Large intestine (tissue), 3 donors: Measurements from ENCODE around the gene DMC1. TPM values are rescaled to one million over a fixed set of nuclear protein-coding genes. Genes with fewer than 3 reads are reported as not detected.

Experiments
- DNase-seq, 2 donors: peaks; one replicate each; pipeline versions ENCODE4 v3.0.0 to v3.0.0-alpha.2; 2013
- H3K27ac ChIP-seq: one replicate; pipeline ENCODE4 v1.5.1; 2013; ENCODE audit warnings: low read length
- H3K27me3 ChIP-seq: 2 replicates; pipeline ENCODE4 v1.6.1; 2013; ENCODE audit warnings: low read length; ENCODE audit not compliant: control insufficient read depth, insufficient read depth
- H3K36me3 ChIP-seq: 2 replicates; pipeline ENCODE4 v1.6.1; 2013; ENCODE audit warnings: low read length; ENCODE audit not compliant: control insufficient read depth, insufficient read depth
- H3K4me1 ChIP-seq: one replicate; pipeline ENCODE4 v1.6.1; 2013; ENCODE audit warnings: low read length; ENCODE audit not compliant: control insufficient read depth, insufficient read depth
- H3K4me3 ChIP-seq: one replicate; pipeline ENCODE4 v1.5.1; 2013; ENCODE audit warnings: low read length
- H3K9me3 ChIP-seq: one replicate; pipeline ENCODE4 v1.6.1; 2013; ENCODE audit warnings: mild to moderate bottlenecking, low read depth, low read length, moderate library complexity; ENCODE audit not compliant: control insufficient read depth
- WGBS: methylation state at CpG from one replicate; pipeline ENCODE4 v1.1.5; 2013; ENCODE audit warnings: low lambda C conversion rate; ENCODE audit not compliant: insufficient coverage; 5-methylcytosine and 5-hydroxymethylcytosine counted together
- polyA plus RNA-seq: library from polyadenylated mRNA; unstranded; fragments of 120-200 nt; gene quantifications from one replicate; pipeline ENCODE4 v1.2.1, GENCODE V29; 2013

Gene DMC1
- polyA plus RNA-seq, 1 donor: 1.9 TPM

GRCh38 chr22:38567531-38568285 is 2.3 kb downstream of the DMC1 start:
- H3K27me3 ChIP-seq: no peaks in the 10 kb centered on the region
- H3K4me3 ChIP-seq: no peak overlapping the region
- no peak overlapping the region for H3K27ac ChIP-seq
- no peaks in the 10 kb centered on the region for H3K36me3 ChIP-seq
- peaks cover 5% of the 10 kb centered on the region for H3K4me1 ChIP-seq
- no peak for DNase-seq
- H3K9me3 ChIP-seq: peaks cover 2% of the 10 kb centered on the region
- WGBS: 89% methylated on average over 3 of the region's 7 CpGs

- Histone ChIP-seq H3K27me3 (no peaks in the 10 kb centered on the region), H3K4me1 (peaks cover 5% of the 10 kb centered on the region), H3K27ac (no peak overlapping the region), H3K9me3 (peaks cover 2% of the 10 kb centered on the region), H3K36me3 (no peaks in the 10 kb centered on the region), H3K4me3 (no peak overlapping the region)
- no CpG with 5 or more reads among the region's 3 CpGs for WGBS
- no peak for DNase-seq
These were observed 3.1 kb downstream of the DMC1 start for GRCh38 chr22:38566726-38567504.

- DNase-seq: no peak
- Histone ChIP-seq H3K27me3 (no peaks in the 10 kb centered on the region), H3K27ac (no peak overlapping the region), H3K4me1 (peaks cover 5% of the 10 kb centered on the region), H3K36me3 (no peaks in the 10 kb centered on the region), H3K9me3 (peaks cover 2% of the 10 kb centered on the region), H3K4me3 (no peak overlapping the region)
- no CpG with 5 or more reads among the region's 1 CpG for WGBS
These were observed 4.5 kb downstream of the DMC1 start for GRCh38 chr22:38565441-38565840.

GRCh38 chr22:38564669-38565068 is 5.3 kb downstream of the DMC1 start:
- Histone ChIP-seq H3K4me3 (no peak overlapping the region), H3K4me1 (peaks cover 2% of the 10 kb centered on the region), H3K36me3 (no peaks in the 10 kb centered on the region), H3K27ac (no peak overlapping the region), H3K9me3 (peaks cover 2% of the 10 kb centered on the region), H3K27me3 (no peaks in the 10 kb centered on the region)
- no peak for DNase-seq
- no CpG with 5 or more reads among the region's 2 CpGs for WGBS

GRCh38 chr22:38554281-38554680 is 15.7 kb downstream of the DMC1 start:
- Histone ChIP-seq H3K9me3 (no peaks in the 10 kb centered on the region), H3K4me1 (no peaks in the 10 kb centered on the region), H3K36me3 (no peaks in the 10 kb centered on the region), H3K27ac (no peak overlapping the region), H3K27me3 (no peaks in the 10 kb centered on the region), H3K4me3 (no peak overlapping the region)
- DNase-seq: no peak
- no CpG with 5 or more reads among the region's 3 CpGs for WGBS

- Histone ChIP-seq H3K36me3 (no peaks in the 10 kb centered on the region), H3K4me1 (no peaks in the 10 kb centered on the region), H3K9me3 (no peaks in the 10 kb centered on the region), H3K27me3 (no peaks in the 10 kb centered on the region), H3K27ac (no peak overlapping the region), H3K4me3 (no peak overlapping the region)
- no peak for DNase-seq
- WGBS: 64% methylated on average over 4 of the region's 7 CpGs
These were observed 20.7 kb downstream of the DMC1 start for GRCh38 chr22:38549101-38549894.

- Histone ChIP-seq H3K27me3 (no peaks in the 10 kb centered on the region), H3K4me3 (no peak overlapping the region), H3K36me3 (no peaks in the 10 kb centered on the region), H3K4me1 (peaks cover 13% of the 10 kb centered on the region), H3K9me3 (no peaks in the 10 kb centered on the region), H3K27ac (peak overlapping the region; percentile 18)
- no CpG with 5 or more reads among the region's 2 CpGs for WGBS
- DNase-seq: peak in 1 of 2 donors; percentile 11
These were observed 29.3 kb downstream of the DMC1 start for GRCh38 chr22:38540701-38541100.

- Histone ChIP-seq H3K27ac (no peak overlapping the region), H3K36me3 (no peaks in the 10 kb centered on the region), H3K4me3 (no peak overlapping the region), H3K27me3 (no peaks in the 10 kb centered on the region), H3K4me1 (no peaks in the 10 kb centered on the region), H3K9me3 (no peaks in the 10 kb centered on the region)
- WGBS: no CpG with 5 or more reads among the region's 4 CpGs
- no peak for DNase-seq
These were observed 38.6 kb downstream of the DMC1 start for GRCh38 chr22:38531251-38531938.

- Histone ChIP-seq H3K27me3 (no peaks in the 10 kb centered on the region), H3K27ac (no peak overlapping the region), H3K4me1 (no peaks in the 10 kb centered on the region), H3K36me3 (no peaks in the 10 kb centered on the region), H3K4me3 (no peak overlapping the region), H3K9me3 (no peaks in the 10 kb centered on the region)
- no CpG with 5 or more reads among the region's 3 CpGs for WGBS
- no peak for DNase-seq
These were observed 45.6 kb downstream of the DMC1 start for GRCh38 chr22:38524429-38524828.

- WGBS: no CpG with 5 or more reads among the region's 5 CpGs
- no peak overlapping the region for H3K4me3 ChIP-seq
These were observed 46.5 kb downstream of the DMC1 start for GRCh38 chr22:38523479-38523878.

More at GRCh38 chr22:38523479-38523878, 46.5 kb downstream of the DMC1 start:
- no peak for DNase-seq
- Histone ChIP-seq H3K9me3 (no peaks in the 10 kb centered on the region), H3K27me3 (no peaks in the 10 kb centered on the region), H3K27ac (no peak overlapping the region), H3K36me3 (no peaks in the 10 kb centered on the region), H3K4me1 (no peaks in the 10 kb centered on the region)
